Cardiac atrium fibroblast (primary cell): ENCODE data around the gene ADAT1. TPM values are rescaled to one million over a fixed set of nuclear protein-coding genes. Genes with fewer than 3 reads are reported as not detected.

ENCODE experiments used
- total RNA-seq: library from RNA; depleted of rRNA; stranded (reverse); fragments of >200 nt; gene quantifications from 2 replicates; pipeline ENCODE4 v1.2.3, GENCODE V29; 2015

The ADAT1 gene, protein sequence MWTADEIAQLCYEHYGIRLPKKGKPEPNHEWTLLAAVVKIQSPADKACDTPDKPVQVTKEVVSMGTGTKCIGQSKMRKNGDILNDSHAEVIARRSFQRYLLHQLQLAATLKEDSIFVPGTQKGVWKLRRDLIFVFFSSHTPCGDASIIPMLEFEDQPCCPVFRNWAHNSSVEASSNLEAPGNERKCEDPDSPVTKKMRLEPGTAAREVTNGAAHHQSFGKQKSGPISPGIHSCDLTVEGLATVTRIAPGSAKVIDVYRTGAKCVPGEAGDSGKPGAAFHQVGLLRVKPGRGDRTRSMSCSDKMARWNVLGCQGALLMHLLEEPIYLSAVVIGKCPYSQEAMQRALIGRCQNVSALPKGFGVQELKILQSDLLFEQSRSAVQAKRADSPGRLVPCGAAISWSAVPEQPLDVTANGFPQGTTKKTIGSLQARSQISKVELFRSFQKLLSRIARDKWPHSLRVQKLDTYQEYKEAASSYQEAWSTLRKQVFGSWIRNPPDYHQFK
- total RNA-seq, result 27.5 and 34.7 TPM in 2 replicates

DNA sequence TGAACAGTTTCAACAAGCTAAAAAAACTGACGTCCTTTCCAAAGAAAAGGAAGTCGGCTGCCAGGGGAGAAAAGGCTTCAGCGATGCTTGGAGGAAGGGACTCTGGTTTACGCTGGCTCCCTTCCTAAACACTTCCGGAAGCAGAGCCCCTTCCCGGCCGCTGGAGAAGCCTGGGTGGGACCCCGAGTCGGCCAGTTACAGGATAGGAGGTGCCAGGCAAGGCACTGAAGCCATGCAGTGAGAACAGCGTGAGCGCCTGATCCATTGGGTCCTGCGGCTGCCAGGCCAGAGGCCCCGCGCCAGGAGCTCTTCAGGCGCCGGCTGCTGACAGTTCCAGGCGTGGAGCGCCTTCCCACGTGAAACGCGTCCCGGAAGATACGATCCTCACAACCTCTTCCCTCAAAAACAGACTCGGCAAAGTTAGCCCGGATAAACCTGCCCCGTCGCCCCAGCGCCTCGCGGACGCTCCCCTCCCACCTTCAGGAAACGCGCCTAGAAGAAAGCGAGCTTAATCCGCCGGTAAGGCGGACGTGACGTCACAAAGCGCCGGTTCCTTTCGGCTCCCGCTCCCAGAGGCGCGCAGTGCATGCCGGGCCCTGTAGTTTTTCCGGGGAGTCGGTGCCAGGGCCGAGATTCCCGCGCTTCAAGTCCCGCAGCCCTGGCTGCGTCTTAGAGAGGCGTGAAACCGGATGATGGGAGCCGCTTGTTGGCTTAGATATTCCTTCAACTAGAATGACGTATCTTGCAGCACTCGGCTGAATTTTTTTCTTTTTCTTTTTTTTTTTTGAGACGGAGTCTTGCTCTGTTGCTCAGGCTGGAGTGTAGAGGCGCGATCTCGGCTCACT lies at the start of gene ADAT1:
TSS of gene ADAT1 (minus strand) at position 521 of the 845 bp plus-strand sequence. CDS start 2,482 bp downstream, outside the sequence.

GRCh38 chr16:75647492-75648264 lies 24.6 kb upstream of the ADAT1 start, which contains the start of the genes KARS1 and TERF2IP:
KARS1 (minus strand) TSS chr16:75647665; CDS start chr16:75647639, 26 bp downstream.
TERF2IP (plus strand) TSS chr16:75647773; CDS start chr16:75647883, 110 bp downstream.

GRCh38 chr16:75566040-75566757 lies 56.9 kb downstream of the ADAT1 start, which contains the start of gene GABARAPL2:
GABARAPL2 (plus strand) TSS chr16:75566379; CDS start chr16:75566487, 108 bp downstream.

DNA sequence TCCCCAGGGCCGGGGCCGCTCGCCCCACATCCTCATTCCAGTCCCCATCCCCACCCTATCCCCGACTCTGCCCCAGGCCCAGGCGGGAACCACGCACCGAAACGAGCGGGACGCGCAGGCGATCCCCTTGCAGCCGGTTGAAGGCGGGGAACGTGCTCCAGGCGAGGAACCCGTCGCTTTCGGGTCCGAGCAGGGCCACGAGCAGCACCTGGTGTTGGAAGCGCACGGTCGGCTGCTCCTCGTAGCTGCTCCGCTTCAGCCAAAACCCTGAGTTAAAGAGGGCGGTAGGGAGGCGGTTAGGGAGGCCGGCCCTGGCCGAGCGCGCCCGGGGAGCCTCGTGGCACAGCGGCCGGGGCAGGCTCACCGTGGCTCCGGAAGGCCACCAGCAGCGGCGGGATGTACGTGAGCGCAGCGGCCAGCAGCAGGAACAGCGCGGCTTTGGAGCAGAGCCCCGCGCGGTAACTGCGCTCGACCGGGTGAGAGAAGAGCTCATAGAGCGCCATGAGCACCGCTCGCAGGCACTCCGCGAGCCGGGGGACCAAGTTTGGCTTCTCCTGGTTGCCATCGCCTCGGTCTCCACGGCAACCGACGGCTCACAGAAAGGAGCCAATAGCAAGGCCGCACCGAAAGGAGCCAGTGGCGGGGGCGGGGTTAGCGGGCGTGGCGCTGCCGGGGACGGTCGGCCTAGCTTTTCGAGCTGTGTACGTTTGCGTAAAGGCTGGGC lies 67.2 kb downstream of the ADAT1 start, which contains the start of gene TMEM231:
TSS of gene TMEM231 (minus strand) at position 546 of the 724 bp plus-strand sequence. CDS start at position 503, 43 bp downstream.

Other genes starting within 250 kb of the ADAT1 start
- gene CFDP1, start 189.8 kb downstream of the ADAT1 start, total RNA-seq, result 24.6 and 39.2 TPM in 2 replicates
- gene TMEM170A, start 158.6 kb downstream of the ADAT1 start, total RNA-seq, result 7.1 and 11.2 TPM in 2 replicates
- gene CHST6, start 127.8 kb downstream of the ADAT1 start, total RNA-seq, result 0.72 and 0.97 TPM in 2 replicates
- gene CHST5, start 87.2 kb downstream of the ADAT1 start, total RNA-seq, result not detected in 2 replicates
- gene TMEM231, start 67.0 kb downstream of the ADAT1 start, total RNA-seq, result 9.4 and 13.6 TPM in 2 replicates
- gene GABARAPL2, start 56.9 kb downstream of the ADAT1 start, total RNA-seq, result 51.8 and 62.0 TPM in 2 replicates
- gene KARS1, start 24.4 kb upstream of the ADAT1 start, total RNA-seq, result 137 and 149 TPM in 2 replicates
- 35.0 and 45.4 TPM in 2 replicates for gene TERF2IP, start 24.5 kb upstream of the ADAT1 start, total RNA-seq
- not detected in 2 replicates for gene CPHXL2, start 53.7 kb upstream of the ADAT1 start, total RNA-seq
- not detected in 2 replicates for gene DUXB, start 78.2 kb upstream of the ADAT1 start, total RNA-seq
- gene CPHXL, start 103.2 kb upstream of the ADAT1 start, total RNA-seq, result not detected in 2 replicates